Gastrocnemius medialis (tissue), 4 donors: ENCODE results near the gene GCNA. TPM values are rescaled to one million over a fixed set of nuclear protein-coding genes. Genes with fewer than 3 reads are reported as not detected.
A peak's percentile ranks its signal among the peaks of the same experiment; 100 is the strongest.

Source experiments
- ATAC-seq, 2 donors: fragments of 150-250 bp; one replicate each; pipeline ENCODE4 v1.9.1; 2016
- DNase-seq, 2 donors: peaks; one replicate each; pipeline ENCODE4 v3.0.0-alpha.2; 2019
- H3K27ac ChIP-seq, 4 donors: fragments of 200-600 bp; sonication (generic); 1 replicate in 1 of 4; 2 replicates in 3 of 4; pipeline ENCODE4 v1.5.1; 2016 to 2018; ENCODE audit warnings: mild to moderate bottlenecking in 2 of 4, moderate library complexity in 1 of 4
- H3K27me3 ChIP-seq, 3 donors: fragments of 200-600 bp; sonication (generic) in 2 of 3; 1 replicate in 1 of 3; 2 replicates in 2 of 3; pipeline versions ENCODE4 v1.5.1 to v1.6.0; 2016 to 2019; ENCODE audit warnings: mild to moderate bottlenecking in 1 of 3, moderate library complexity in 1 of 3
- H3K36me3 ChIP-seq, 2 donors: fragments of 200-600 bp; sonication (generic) in 1 of 2; one replicate each; pipeline ENCODE4 v1.5.1; 2017 to 2018
- H3K4me1 ChIP-seq, 2 donors: fragments of 200-600 bp; sonication (generic) in 1 of 2; one replicate each; pipeline ENCODE4 v1.5.1; 2016 to 2017; ENCODE audit warnings: mild to moderate bottlenecking in 2 of 2
- H3K4me3 ChIP-seq, 4 donors: fragments of 200-600 bp; sonication (generic) in 3 of 4; 1 replicate in 1 of 4; 2 replicates in 3 of 4; pipeline ENCODE4 v1.5.1; 2016 to 2019; ENCODE audit warnings: mild to moderate bottlenecking in 2 of 4
- H3K9me3 ChIP-seq, 3 donors: fragments of 200-600 bp; sonication (generic) in 2 of 3; 1 replicate in 1 of 3; 2 replicates in 2 of 3; pipeline ENCODE4 v1.5.1; 2016 to 2019
- CTCF ChIP-seq, 5 experiments: fragments of 450-650 bp in 3 of 5; fragments of 200-600 bp in 2 of 5; sonication (generic) in 2 of 5; IDR thresholded peaks in 4 of 5; conservative IDR thresholded peaks in 1 of 5; 1 replicate in 4 of 5; 2 replicates in 1 of 5; pipeline ENCODE4 v1.5.1; 2016 to 2019; ENCODE audit warnings: antibody characterized with exemption in 5 of 5, mild to moderate bottlenecking in 3 of 5, moderate library complexity in 3 of 5
- POLR2A ChIP-seq, 2 donors: fragments of 450-650 bp; IDR thresholded peaks; one replicate each; pipeline ENCODE4 v1.6.1; 2017; ENCODE audit warnings: antibody characterized with exemption in 2 of 2, mild to moderate bottlenecking in 2 of 2, moderate library complexity in 2 of 2
- in situ Hi-C, 4 donors: fragments of 200-750 bp; cut with MboI; loops; one replicate each; pipeline versions ENCODE4 v1.15.0 to v1.8.0; 2017; ENCODE audit warnings: low sequenced_read_pairs in 4 of 4
- intact Hi-C: fragments of 100-400 bp; cut with DNase I; formaldehyde crosslinking; loops from one replicate; pipeline ENCODE4 v1.15.1; 2023; ENCODE audit warnings: low total_unique reads
- total RNA-seq, 4 donors: library from RNA; depleted of rRNA; stranded (reverse); fragments of >200 nt; gene quantifications; one replicate each; pipeline versions ENCODE4 v1.1.0 to v1.2.3, GENCODE V29; 2016

GCNA gene
- total RNA-seq, 4 donors from 2014 or later, result 0.95 to 5.4 (median 1.4) TPM

- in situ Hi-C loops, result no loop called here
- intact Hi-C loops, result no loop called here
Measured at GRCh38 chrX:71537743-71538142, 40.5 kb upstream of the GCNA start.

GRCh38 chrX:71540801-71541200, 37.4 kb upstream of the GCNA start:
- in situ Hi-C loops, result no loop called here
- Histone ChIP-seq H3K9me3 (no peaks in the 10 kb centered on the region), H3K27ac (peak overlapping the region; percentile 68 to 95 (median 90)), H3K4me1 (peaks cover 43 to 62% of the 10 kb centered on the region in 2 donors), H3K36me3 (no peaks in the 10 kb centered on the region), H3K4me3 (peak overlapping the region in 2 of 4 donors; percentile 6 to 12), H3K27me3 (no peaks in the 10 kb centered on the region)
- intact Hi-C loops, result no loop called here
- TF ChIP-seq CTCF (IDR thresholded peaks at IDR 0.05 in 4 of 5, conservative IDR thresholded peaks at IDR 0.05 in 1 of 5) (no peak), POLR2A (IDR thresholded peaks at IDR 0.05) (no peak)
- DNase-seq (no peak), ATAC-seq (no peak)

More at GRCh38 chrX:71537743-71538142, 40.5 kb upstream of the GCNA start:
- Histone ChIP-seq H3K4me1 (peaks cover 29 to 50% of the 10 kb centered on the region in 2 donors), H3K9me3 (no peaks in the 10 kb centered on the region), H3K4me3 (no peak overlapping the region), H3K27ac (peak overlapping the region in 3 of 4 donors; percentile 87 to 95 (median 94)), H3K36me3 (no peaks in the 10 kb centered on the region), H3K27me3 (no peaks in the 10 kb centered on the region)
- ATAC-seq, result no peak
- TF ChIP-seq CTCF (IDR thresholded peaks at IDR 0.05 in 4 of 5, conservative IDR thresholded peaks at IDR 0.05 in 1 of 5) (no peak), POLR2A (IDR thresholded peaks at IDR 0.05) (no peak)
- no peak for DNase-seq

- no peaks in the 10 kb centered on the region for H3K9me3 ChIP-seq
- TF ChIP-seq CTCF (IDR thresholded peaks at IDR 0.05 in 4 of 5, conservative IDR thresholded peaks at IDR 0.05 in 1 of 5) (no peak), POLR2A (IDR thresholded peaks at IDR 0.05) (no peak)
- H3K4me1 ChIP-seq, result peaks cover 43 to 62% of the 10 kb centered on the region in 2 donors
- intact Hi-C loops, result no loop called here
- H3K27ac ChIP-seq, result peak overlapping the region; percentile 68 to 95 (median 90)
- ATAC-seq (no peak), DNase-seq (no peak)
- H3K4me3 ChIP-seq, result peak overlapping the region in 1 of 4 donors; percentile 6
- H3K36me3 ChIP-seq, result no peaks in the 10 kb centered on the region
- in situ Hi-C loops, result no loop called here
- no peaks in the 10 kb centered on the region for H3K27me3 ChIP-seq
Measured at GRCh38 chrX:71541210-71542022, 36.8 kb upstream of the GCNA start.

- Histone ChIP-seq H3K4me3 (no peak overlapping the region), H3K9me3 (no peaks in the 10 kb centered on the region), H3K4me1 (peaks cover 43 to 59% of the 10 kb centered on the region in 2 donors), H3K27me3 (no peaks in the 10 kb centered on the region), H3K27ac (peak overlapping the region; percentile 68 to 95 (median 90)), H3K36me3 (peaks cover 0 to 10% of the 10 kb centered on the region in 2 donors)
- ATAC-seq, result no peak
- in situ Hi-C loops (no loop called here), intact Hi-C loops (no loop called here)
- no peak for DNase-seq
- TF ChIP-seq POLR2A (IDR thresholded peaks at IDR 0.05) (no peak), CTCF (IDR thresholded peaks at IDR 0.05 in 4 of 5, conservative IDR thresholded peaks at IDR 0.05 in 1 of 5) (no peak)
Measured at GRCh38 chrX:71542411-71542810, 35.8 kb upstream of the GCNA start.
